ENCODE data around the gene TOM1L2. TPM values are rescaled to one million over a fixed set of nuclear protein-coding genes. Genes with fewer than 3 reads are reported as not detected.

TOM1L2 gene
- total and polyA plus RNA-seq, 2 of the 4 experiments (the other 2 are of a cell fraction), result 34.4 to 51.7 TPM

- POLR2A ChIA-PET (ENCODE audit: unreplicated experiment), result interaction anchor here (0.6 kb wide), 1 partner anchor 52 kb away, joined by 3 read pairs; no protein-coding TSS in a partner anchor
- Histone ChIP-seq H3K27me3 (ENCODE audit: control insufficient read depth, insufficient read depth, low read length) (no peaks in the 10 kb centered on the region), H3K27ac (ENCODE audit: insufficient read depth, low read length) (no peak overlapping the region), H2AFZ (replicated peaks; ENCODE audit: low read length, poor library complexity) (no peak overlapping the region), H3K4me2 (ENCODE audit: low read depth, low read length) (no peak overlapping the region), H4K5ac (ENCODE audit: low read depth, low read length) (no peak overlapping the region), H3K36me3 (ENCODE audit: control insufficient read depth, insufficient read depth, low read length) (peaks cover 14% of the 10 kb centered on the region), H3K9ac (ENCODE audit: low read depth, low read length) (no peak overlapping the region), H3K56ac (ENCODE audit: extremely low read depth, insufficient read depth, low read length) (no peak overlapping the region), H4K8ac (ENCODE audit: low read depth in 2 of 2, low read length in 2 of 2) (no peak overlapping the region), H3K14ac (replicated peaks; ENCODE audit: low read depth, low read length) (no peak overlapping the region), H2BK20ac (ENCODE audit: low read depth, low read length) (no peak overlapping the region), H3K23ac (ENCODE audit: low read depth, low read length) (no peak overlapping the region), H2AK9ac (replicated peaks; ENCODE audit: low read depth, low read length, poor library complexity) (no peak overlapping the region), H2BK120ac (ENCODE audit: low read depth, low read length) (no peak overlapping the region), H3K9me1 (ENCODE audit: insufficient read depth, low read length) (no peaks in the 10 kb centered on the region; the same call in 1 of the 2 replicates), H3K4ac (ENCODE audit: low read depth, low read length) (no peak overlapping the region), H3K4me1 (ENCODE audit: control insufficient read depth, insufficient read depth, low read length) (no peaks in the 10 kb centered on the region), H4K91ac (ENCODE audit: insufficient read depth, low read depth, low read length) (no peak overlapping the region), H3K79me1 (ENCODE audit: low read depth in 1 of 2, low read length in 2 of 2) (peaks cover 0 to 6% of the 10 kb centered on the region in 2 experiments; a peak in 1 of 4 replicates), H2AK5ac (ENCODE audit: low read depth, low read length) (no peak overlapping the region), H3K18ac (ENCODE audit: low read depth, low read length) (no peak overlapping the region), H3K9me3 (ENCODE audit: control insufficient read depth, insufficient read depth, low read length) (no peaks in the 10 kb centered on the region), H2BK5ac (ENCODE audit: low read depth, low read length, poor library complexity, severe bottlenecking) (no peak overlapping the region), H2BK15ac (ENCODE audit: low read depth, low read length) (no peak overlapping the region), H3K4me3 (ENCODE audit: insufficient read depth, low read depth, low read length) (no peak overlapping the region), H4K20me1 (ENCODE audit: insufficient read depth, low read length) (no peaks in the 10 kb centered on the region)
- CTCF ChIA-PET, result no interaction called here
- DNase-seq (no peak), ATAC-seq (ENCODE audit: low read depth) (no peak)
- no peak for TF ChIP-seq MAFK (IDR thresholded peaks at IDR 0.05; ENCODE audit: low read depth, low read length)
- no peak for TF ChIP-seq RAD21 (IDR thresholded peaks at IDR 0.05; ENCODE audit: low read length)
- TF ChIP-seq MXI1 (IDR thresholded peaks at IDR 0.05; ENCODE audit: borderline replicate concordance, low read depth, low read length), result no peak
- no peak for TF ChIP-seq BHLHE40 (IDR thresholded peaks at IDR 0.05; ENCODE audit: low read depth, low read length)
- TF ChIP-seq FOS (IDR thresholded peaks at IDR 0.05; ENCODE audit: low read depth, low read length), result no peak
- TF ChIP-seq RCOR1 (IDR thresholded peaks at IDR 0.05; ENCODE audit: insufficient replicate concordance, low read length), result no peak
- TF ChIP-seq NFE2L2 (IDR thresholded peaks at IDR 0.05; ENCODE audit: low read depth, low read length), result no peak
- in situ Hi-C loops (cut with MboI; ENCODE audit: low sequenced_read_pairs), result no loop called here
- BruUV-seq (replicated peaks), result no TSS peak
- WGBS, 2 experiments (ENCODE audit: extremely low coverage in 2 of 2, insufficient read length in 1 of 2), result 94% methylated on average over 10 of the region's 15 CpGs; no CpG with 5 or more reads in 1 of the 2 experiments
- dilution Hi-C loops (cut with HindIII; ENCODE audit: low sequenced_read_pairs, unreplicated experiment), result no loop called here
- intact Hi-C loops (cut with micrococcal nuclease), result no loop called here
Measured at GRCh38 chr17:18018411-18018921, 46.3 kb upstream of the TOM1L2 start.

All from IMR-90 (cell line).